Stimulated activated CD8-positive, alpha-beta memory T cell treated with anti-CD3 and anti-CD28 coated beads, Interleukin-2, amount 100 ng/mL, for 1 hour (primary cell): ENCODE measurements around the gene GNAI2.
"Not testable (repeated sequence)": the region's sequence is repeated elsewhere in the genome, so short reads cannot be mapped to it uniquely, and the experiment has no call there.

Source experiments
- DNase-seq, 2 donors: peaks; one replicate each; pipeline ENCODE4 v3.0.0-alpha.2; 2020; ENCODE audit warnings: low read depth in 2 of 2

GNAI2 gene

GRCh38 chr3:50264383-50264963, 28.5 kb downstream of the GNAI2 start:
- no peak for DNase-seq

GRCh38 chr3:50264964-50265485, 29.0 kb downstream of the GNAI2 start:
- DNase-seq = no peak

GRCh38 chr3:50265571-50265970, 29.6 kb downstream of the GNAI2 start:
- DNase-seq = no peak

- no peak for DNase-seq
Observed at GRCh38 chr3:50266017-50266416, 30.0 kb downstream of the GNAI2 start.

GRCh38 chr3:50266836-50267235, 30.8 kb downstream of the GNAI2 start:
- no peak for DNase-seq

GRCh38 chr3:50267280-50267913, 31.4 kb downstream of the GNAI2 start:
- DNase-seq = no peak

GRCh38 chr3:50268276-50268675, 32.3 kb downstream of the GNAI2 start:
- DNase-seq = no peak

GRCh38 chr3:50268703-50269451, 32.9 kb downstream of the GNAI2 start, which contains the start of gene SEMA3B:
Gene SEMA3B (plus strand): TSS chr3:50269147. CDS start chr3:50269241, 94 bp downstream.
- no peak for DNase-seq

GRCh38 chr3:50269460-50269859, 33.5 kb downstream of the GNAI2 start:
- no peak for DNase-seq

GRCh38 chr3:50269977-50270413, 34.0 kb downstream of the GNAI2 start:
- DNase-seq = no peak

- no peak for DNase-seq
Observed at GRCh38 chr3:50270422-50271224, 34.6 kb downstream of the GNAI2 start.

- no peak for DNase-seq
Observed at GRCh38 chr3:50271314-50271936, 35.4 kb downstream of the GNAI2 start.

- not testable (repeated sequence) for DNase-seq
Observed at GRCh38 chr3:50272538-50272910, 36.5 kb downstream of the GNAI2 start.

- peak; percentile 75 to 78 for DNase-seq
Observed at GRCh38 chr3:50272911-50273688, 37.1 kb downstream of the GNAI2 start.

GRCh38 chr3:50273689-50274065, 37.7 kb downstream of the GNAI2 start:
- DNase-seq = no peak

- DNase-seq = peak; percentile 22 to 62
Observed at GRCh38 chr3:50274371-50275104, 38.5 kb downstream of the GNAI2 start.

- DNase-seq = no peak
Observed at GRCh38 chr3:50275141-50275995, 39.4 kb downstream of the GNAI2 start.

GRCh38 chr3:50275996-50276761, 40.2 kb downstream of the GNAI2 start:
- no peak for DNase-seq
